8988T (cell line): Measurements from ENCODE around the gene BIN1.

Experiments used
- DNase-seq: peaks from one replicate; pipeline ENCODE4 v3.0.0; 2011

Gene BIN1

GRCh38 chr2:127014224-127014623 is 92.7 kb downstream of the BIN1 start:
- no peak for DNase-seq

GRCh38 chr2:127012868-127013267 is 94.1 kb downstream of the BIN1 start:
- DNase-seq: no peak

- DNase-seq: no peak
These were observed 94.7 kb downstream of the BIN1 start for GRCh38 chr2:127012215-127012614.

GRCh38 chr2:127011796-127012195 is 95.2 kb downstream of the BIN1 start:
- no peak for DNase-seq

GRCh38 chr2:127011231-127011661 is 95.7 kb downstream of the BIN1 start:
- no peak for DNase-seq

GRCh38 chr2:127008265-127009015 is 98.5 kb downstream of the BIN1 start:
- DNase-seq: no peak

- DNase-seq: no peak
These were observed 99.3 kb downstream of the BIN1 start for GRCh38 chr2:127007652-127008051.

GRCh38 chr2:127006962-127007361 is 100.0 kb downstream of the BIN1 start:
- no peak for DNase-seq

GRCh38 chr2:127004893-127005600 is 101.9 kb downstream of the BIN1 start:
- DNase-seq: no peak

- DNase-seq: no peak
These were observed 103.7 kb downstream of the BIN1 start for GRCh38 chr2:127003070-127003800.

GRCh38 chr2:127001751-127002150 is 105.2 kb downstream of the BIN1 start:
- DNase-seq: no peak

GRCh38 chr2:127000937-127001336 is 106.0 kb downstream of the BIN1 start:
- DNase-seq: no peak

GRCh38 chr2:127000194-127000593 is 106.8 kb downstream of the BIN1 start:
- DNase-seq: no peak

GRCh38 chr2:126999106-126999756 is 107.7 kb downstream of the BIN1 start:
- no peak for DNase-seq

GRCh38 chr2:126998486-126998885 is 108.5 kb downstream of the BIN1 start:
- no peak for DNase-seq
